NCI-H2227 treated with DMSO at 0.1 percent for 48 hours (cell line): ENCODE data around the gene SPINT1.
"Not testable (repeated sequence)": the region's sequence is repeated elsewhere in the genome, so short reads cannot be mapped to it uniquely, and the experiment has no call there.

ENCODE experiments used
- DNase-seq: peaks from one replicate; lab custom pipeline; 2025; lab: John Stamatoyannopoulos, UW

SPINT1 gene

DNA sequence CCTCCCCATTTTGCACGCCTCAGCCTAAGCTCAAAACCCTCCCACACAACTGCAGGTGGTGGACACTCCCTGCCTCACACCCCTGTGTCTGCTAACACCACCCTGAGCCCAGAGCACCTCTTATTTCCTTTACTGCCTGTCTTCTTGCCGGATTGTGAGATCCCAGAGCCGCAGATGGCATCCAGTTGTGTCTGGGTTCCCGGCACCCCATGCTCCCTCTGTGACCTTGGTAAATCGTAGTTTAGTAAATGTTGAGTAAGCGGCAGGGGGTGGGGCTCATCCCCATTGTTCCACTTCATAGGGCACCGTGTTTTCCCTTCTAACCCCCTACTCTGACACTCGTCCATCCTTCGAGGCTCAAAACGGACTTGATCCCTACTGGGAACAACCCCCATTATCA is 14.9 kb downstream of the SPINT1 start:
- DNase-seq = no peak

DNA sequence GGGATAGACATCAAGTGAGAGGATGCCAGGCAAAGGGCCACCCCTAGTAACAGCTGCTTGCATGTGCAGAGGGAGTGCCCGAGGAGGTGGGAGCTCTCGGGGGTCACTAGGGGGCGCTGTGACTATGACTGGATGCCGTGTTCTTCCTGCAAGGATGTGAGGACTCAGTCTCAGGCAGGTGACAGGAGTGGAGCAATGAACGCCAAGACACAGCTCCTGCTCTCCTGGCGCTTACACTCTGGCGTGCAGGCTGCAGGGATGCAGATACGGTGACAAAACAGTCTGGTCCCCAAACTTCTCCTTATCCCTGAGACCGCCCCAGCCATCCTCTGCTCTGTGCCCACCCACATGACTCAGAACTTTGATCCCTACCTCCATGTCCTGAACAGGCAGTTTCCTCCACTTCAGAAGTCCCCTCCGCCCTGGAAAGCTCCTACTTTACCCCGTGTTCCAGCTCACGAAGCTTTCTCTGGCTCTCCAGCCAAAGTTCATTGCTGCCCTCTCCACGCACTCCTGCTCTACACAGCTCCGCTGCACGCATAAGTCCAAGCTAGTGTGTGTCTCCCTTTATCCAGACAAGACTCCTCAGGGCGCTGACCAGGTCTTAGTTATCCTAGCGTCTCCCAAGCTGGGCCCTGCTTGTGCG is 15.5 kb downstream of the SPINT1 start:
- DNase-seq = peak; percentile 35

GRCh38 chr15:40861147-40861546 is 17.3 kb downstream of the SPINT1 start:
- DNase-seq = not testable (repeated sequence)

GRCh38 chr15:40863660-40864270 is 19.9 kb downstream of the SPINT1 start:
- DNase-seq = no peak

DNA sequence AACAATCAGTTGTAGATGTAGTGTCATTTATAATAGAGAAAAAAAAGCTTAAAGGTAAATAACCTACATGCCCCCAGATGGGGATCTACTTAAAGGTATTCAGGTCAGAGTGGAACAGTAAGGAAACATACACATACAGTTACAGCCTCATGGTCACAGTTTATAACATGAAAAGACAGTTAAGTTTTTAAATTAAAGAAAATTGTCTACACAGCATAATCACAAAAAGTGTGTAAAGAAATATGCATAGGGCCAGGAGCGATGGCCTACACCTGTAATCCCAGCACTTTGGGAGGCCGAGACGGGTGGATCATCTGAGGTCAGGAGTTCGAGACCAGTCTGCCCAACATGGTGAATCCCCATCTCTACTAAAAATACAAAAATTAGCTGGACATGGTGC is 23.4 kb downstream of the SPINT1 start:
- no peak for DNase-seq

DNA sequence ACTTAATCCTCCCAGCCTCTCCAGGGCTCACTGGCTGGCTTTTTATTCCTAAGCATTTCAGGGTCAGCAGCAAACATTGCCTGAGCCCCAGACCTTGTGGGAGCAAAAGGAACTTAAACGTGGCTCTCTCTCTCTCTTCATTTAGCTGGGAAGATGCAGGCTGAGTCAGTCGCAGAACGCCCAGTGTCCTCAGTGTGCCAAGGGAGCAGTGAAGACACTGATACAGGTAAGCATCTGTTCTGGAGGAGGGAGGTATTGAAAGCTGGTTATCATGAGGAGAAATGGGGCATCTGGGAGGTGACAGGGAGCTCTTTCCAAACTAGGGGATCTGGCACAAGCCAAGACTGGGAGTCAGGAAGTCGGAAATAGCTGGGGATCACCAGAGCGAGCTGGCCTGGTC is 25.8 kb downstream of the SPINT1 start:
- DNase-seq = no peak

- DNase-seq = no peak
Observed at GRCh38 chr15:40870716-40871115, 26.9 kb downstream of the SPINT1 start.

DNA sequence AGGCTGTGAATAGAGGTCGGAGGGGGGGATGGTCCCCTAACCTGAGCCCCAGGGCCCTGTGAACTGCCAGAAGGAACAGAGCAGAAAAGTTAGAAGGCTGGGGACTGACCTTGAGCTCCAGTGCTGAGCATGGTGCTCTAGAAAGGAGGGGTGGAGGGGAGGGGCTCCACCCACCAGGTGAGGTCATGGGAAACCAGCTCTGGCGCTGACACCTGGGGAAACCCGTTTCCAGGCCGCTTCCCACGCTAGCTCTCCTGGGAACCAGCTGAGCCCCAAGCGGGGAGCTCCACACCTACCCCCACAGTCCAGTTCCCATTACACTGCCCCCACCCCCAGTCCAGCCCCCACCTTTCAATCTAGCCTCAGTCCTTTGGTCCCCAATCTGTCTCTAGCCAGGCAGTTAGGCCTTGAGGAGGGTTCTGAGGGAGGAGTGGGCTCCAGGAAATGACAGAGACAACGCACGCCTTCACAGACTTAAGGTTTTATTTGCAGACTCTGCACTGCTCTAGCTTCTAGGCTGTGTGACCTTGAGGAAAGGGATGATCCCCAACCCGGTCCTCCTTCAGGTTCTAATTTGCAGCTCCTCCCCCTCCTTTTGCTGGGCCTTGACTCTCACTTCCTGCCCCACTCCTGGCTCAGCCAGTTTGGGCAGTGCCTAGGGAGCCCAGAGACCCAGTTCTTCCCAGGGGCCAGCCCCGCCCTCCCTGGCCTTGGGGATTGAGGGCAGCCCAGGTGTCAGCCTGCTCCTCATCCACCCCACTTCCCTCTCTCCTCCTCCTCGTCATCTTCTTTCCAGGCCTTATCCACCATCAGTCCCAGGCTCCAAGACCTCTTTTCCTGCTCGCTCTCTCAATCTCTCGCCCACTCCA is 28.1 kb downstream of the SPINT1 start:
- no peak for DNase-seq

DNA sequence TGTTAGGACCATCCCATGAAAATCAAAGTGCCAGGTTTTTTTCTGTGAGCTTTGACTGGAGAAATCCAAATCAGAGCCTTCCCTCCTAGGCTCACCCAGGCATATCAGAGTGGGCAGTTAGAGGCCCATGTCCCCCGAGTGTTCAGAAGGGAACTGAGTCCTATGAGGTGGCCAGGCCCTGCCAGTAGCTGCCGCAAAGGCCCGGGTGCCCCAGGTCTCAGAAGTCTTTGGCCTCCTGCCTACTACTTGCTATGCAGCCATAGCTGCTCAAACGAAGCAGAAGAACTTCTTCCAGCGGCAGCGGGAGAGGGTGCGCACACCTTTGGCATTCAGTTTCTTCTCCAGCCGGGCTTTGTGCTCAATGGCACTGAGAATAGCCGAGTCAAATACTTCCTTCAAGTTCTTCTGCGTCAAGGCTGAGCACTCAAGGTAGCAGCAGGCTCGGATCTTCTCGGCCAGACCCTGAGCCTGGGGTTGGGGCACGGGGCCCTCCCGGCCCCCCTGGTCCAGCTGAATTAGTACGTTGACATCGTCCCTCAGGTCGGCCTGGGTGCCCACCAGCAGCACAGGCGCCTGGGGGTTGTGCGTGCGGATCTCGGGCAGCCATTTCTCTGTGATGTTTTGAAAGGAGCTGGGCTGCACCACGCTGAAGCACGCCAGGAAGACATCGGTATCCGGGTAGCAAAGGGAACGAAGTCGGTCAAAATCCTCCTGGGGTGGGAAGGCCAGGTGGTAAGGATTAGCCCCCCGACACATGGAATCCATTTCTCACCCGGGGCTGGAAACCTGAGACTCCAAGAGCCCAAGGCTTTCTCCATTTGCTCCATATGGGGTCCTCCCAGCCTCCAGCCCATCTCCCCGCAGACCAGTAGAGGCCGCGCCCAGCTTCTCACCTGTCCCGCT is 29.2 kb downstream of the SPINT1 start:
- no peak for DNase-seq

GRCh38 chr15:40873694-40874561 is 30.1 kb downstream of the SPINT1 start, which contains the start of gene RHOV:
TSS of gene RHOV (minus strand) at chr15:40874234. CDS start at chr15:40874139, 95 bp downstream.
- peak; percentile 24 for DNase-seq

- no peak for DNase-seq
Observed at GRCh38 chr15:40875991-40876730, 32.3 kb downstream of the SPINT1 start.

DNA sequence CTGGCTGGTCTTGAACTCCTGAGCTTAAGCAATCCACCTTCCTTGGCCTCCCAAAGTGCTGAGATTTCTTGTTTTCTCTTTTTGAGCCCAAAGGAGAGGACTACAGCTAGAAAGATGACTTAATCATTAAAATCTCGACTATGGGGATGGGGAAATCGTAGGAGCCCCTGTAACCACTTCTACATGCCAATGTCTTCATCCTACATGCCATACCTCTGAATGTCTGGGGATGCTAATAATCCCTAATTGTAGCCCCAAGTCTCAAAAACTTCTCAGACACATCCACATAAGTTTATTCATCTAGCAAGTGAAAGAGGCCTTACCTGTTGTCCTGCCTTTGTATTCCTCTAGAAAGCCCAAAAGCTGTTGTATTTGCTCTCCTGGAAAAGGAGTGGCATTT is 33.8 kb downstream of the SPINT1 start:
- DNase-seq = no peak

- DNase-seq = no peak
Observed at GRCh38 chr15:40878785-40879184, 34.9 kb downstream of the SPINT1 start.

DNA sequence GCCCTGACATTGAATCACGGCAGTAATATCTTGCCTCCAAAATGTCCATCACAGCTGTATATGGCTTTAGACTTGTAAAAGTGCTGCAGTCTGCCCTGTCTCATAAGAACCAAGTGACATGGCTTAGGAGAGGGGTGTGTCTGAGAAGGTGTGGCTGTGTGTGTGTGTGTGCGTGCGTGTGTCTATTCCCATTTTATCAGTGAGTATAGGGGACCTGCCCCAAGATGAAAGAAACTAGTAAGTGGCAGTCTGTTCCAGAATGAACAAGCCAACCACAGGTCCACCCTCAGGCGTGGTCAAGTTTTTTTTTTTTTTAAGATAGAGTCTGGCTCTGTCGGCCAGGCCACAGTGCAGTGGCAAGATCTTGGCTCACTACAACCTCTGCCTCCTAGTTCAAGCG is 35.8 kb downstream of the SPINT1 start:
- DNase-seq = no peak

GRCh38 chr15:40881351-40881750 is 37.5 kb downstream of the SPINT1 start:
- no peak for DNase-seq

DNA sequence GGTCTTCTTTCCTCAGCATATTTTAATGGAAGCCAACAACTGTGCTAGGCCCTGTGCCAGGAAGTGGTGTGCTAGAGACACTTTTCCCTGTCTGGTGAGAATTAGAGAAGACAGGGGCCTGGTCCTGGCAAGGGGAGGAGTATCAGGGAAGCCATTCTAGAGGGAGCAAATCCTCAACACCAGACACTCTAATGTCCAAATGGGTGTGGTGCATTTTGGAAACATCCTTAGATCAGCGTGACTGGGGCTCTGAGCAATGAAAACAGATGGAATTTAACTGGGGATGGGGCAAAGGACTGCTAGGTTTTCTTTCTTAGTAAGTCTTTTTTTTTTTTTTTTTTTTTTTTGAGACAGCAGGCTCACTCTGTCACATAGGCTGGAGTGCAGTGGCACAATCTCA is 42.7 kb downstream of the SPINT1 start:
- no peak for DNase-seq

GRCh38 chr15:40889112-40889511 is 45.3 kb downstream of the SPINT1 start:
- no peak for DNase-seq

GRCh38 chr15:40891138-40891537 is 47.3 kb downstream of the SPINT1 start:
- DNase-seq = no peak

- DNase-seq = peak; percentile 42
Observed at GRCh38 chr15:40891810-40892446, 48.1 kb downstream of the SPINT1 start.
